Neutrophil (primary cell): ENCODE results near the gene ADAMTS14.
"Not testable (repeated sequence)": the region's sequence is repeated elsewhere in the genome, so short reads cannot be mapped to it uniquely, and the experiment has no call there.

ENCODE experiments used
- H3K27ac ChIP-seq: fragments of 200-600 bp; sonication (generic); 2 replicates; pipeline ENCODE4 v1.5.1; 2016; ENCODE audit warnings: mild to moderate bottlenecking, moderate library complexity
- H3K27me3 ChIP-seq: fragments of 200-600 bp; sonication (generic); 2 replicates; pipeline ENCODE4 v1.6.0; 2016; ENCODE audit warnings: mild to moderate bottlenecking
- H3K36me3 ChIP-seq: fragments of 200-600 bp; sonication (generic); 2 replicates; pipeline ENCODE4 v1.5.1; 2017
- H3K4me1 ChIP-seq, 2 experiments: fragments of 200-600 bp in 1 of 2; sonication (generic) in 1 of 2; 1 replicate in 1 of 2; 2 replicates in 1 of 2; pipeline versions ENCODE4 v1.5.1 to v1.6.1; 2013 to 2016; ENCODE audit warnings: low read depth in 1 of 2, low read length in 1 of 2, mild to moderate bottlenecking in 1 of 2, moderate library complexity in 1 of 2; ENCODE audit not compliant: control insufficient read depth in 1 of 2, insufficient read depth in 1 of 2
- H3K4me3 ChIP-seq, 2 experiments: fragments of 200-600 bp in 1 of 2; sonication (generic) in 1 of 2; 1 replicate in 1 of 2; 2 replicates in 1 of 2; pipeline ENCODE4 v1.5.1; 2013 to 2016; ENCODE audit warnings: low read depth in 1 of 2, low read length in 1 of 2, mild to moderate bottlenecking in 1 of 2, moderate library complexity in 1 of 2
- H3K9me3 ChIP-seq: fragments of 200-600 bp; sonication (generic); 2 replicates; pipeline ENCODE4 v1.5.1; 2016
- TF ChIP-seq, protein P1 (sequence below): fragments of 200-600 bp; sonication (generic); IDR thresholded peaks from 2 replicates; pipeline ENCODE4 v1.5.1; 2016; ENCODE audit warnings: antibody characterized with exemption

ADAMTS14 gene

DNA sequence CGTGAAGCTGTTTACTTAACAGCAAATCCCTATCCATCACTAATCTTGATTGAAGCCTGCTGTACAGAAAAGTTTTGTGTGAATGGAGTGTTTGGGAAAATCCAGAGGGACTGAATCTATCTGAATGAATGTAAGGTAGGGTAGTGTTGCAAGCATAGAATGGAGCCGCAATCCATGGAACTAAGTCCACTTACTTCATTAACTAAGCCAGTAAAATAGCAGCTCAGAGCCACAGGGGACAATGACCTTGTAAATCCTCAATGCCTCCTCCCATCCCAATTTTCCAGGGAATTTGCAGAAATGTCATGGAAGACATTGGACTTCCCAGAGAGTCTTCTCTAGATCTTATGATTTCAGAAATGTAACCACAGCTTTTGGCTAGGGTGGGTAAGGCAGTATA is 97.7 kb downstream of the ADAMTS14 start:
- Histone ChIP-seq H3K4me1 (no peaks in the 10 kb centered on the region), H3K9me3 (no peaks in the 10 kb centered on the region), H3K36me3 (no peaks in the 10 kb centered on the region), H3K27ac (no peak overlapping the region), H3K4me3 (no peak overlapping the region), H3K27me3 (no peaks in the 10 kb centered on the region)
- TF ChIP-seq, protein P1, sequence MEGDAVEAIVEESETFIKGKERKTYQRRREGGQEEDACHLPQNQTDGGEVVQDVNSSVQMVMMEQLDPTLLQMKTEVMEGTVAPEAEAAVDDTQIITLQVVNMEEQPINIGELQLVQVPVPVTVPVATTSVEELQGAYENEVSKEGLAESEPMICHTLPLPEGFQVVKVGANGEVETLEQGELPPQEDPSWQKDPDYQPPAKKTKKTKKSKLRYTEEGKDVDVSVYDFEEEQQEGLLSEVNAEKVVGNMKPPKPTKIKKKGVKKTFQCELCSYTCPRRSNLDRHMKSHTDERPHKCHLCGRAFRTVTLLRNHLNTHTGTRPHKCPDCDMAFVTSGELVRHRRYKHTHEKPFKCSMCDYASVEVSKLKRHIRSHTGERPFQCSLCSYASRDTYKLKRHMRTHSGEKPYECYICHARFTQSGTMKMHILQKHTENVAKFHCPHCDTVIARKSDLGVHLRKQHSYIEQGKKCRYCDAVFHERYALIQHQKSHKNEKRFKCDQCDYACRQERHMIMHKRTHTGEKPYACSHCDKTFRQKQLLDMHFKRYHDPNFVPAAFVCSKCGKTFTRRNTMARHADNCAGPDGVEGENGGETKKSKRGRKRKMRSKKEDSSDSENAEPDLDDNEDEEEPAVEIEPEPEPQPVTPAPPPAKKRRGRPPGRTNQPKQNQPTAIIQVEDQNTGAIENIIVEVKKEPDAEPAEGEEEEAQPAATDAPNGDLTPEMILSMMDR = no peak

- not testable (repeated sequence) for H3K36me3 ChIP-seq, H3K27me3 ChIP-seq, H3K4me1 ChIP-seq, H3K4me3 ChIP-seq, H3K27ac ChIP-seq, H3K9me3 ChIP-seq
Observed at GRCh38 chr10:70770516-70770915, 98.2 kb downstream of the ADAMTS14 start.

DNA sequence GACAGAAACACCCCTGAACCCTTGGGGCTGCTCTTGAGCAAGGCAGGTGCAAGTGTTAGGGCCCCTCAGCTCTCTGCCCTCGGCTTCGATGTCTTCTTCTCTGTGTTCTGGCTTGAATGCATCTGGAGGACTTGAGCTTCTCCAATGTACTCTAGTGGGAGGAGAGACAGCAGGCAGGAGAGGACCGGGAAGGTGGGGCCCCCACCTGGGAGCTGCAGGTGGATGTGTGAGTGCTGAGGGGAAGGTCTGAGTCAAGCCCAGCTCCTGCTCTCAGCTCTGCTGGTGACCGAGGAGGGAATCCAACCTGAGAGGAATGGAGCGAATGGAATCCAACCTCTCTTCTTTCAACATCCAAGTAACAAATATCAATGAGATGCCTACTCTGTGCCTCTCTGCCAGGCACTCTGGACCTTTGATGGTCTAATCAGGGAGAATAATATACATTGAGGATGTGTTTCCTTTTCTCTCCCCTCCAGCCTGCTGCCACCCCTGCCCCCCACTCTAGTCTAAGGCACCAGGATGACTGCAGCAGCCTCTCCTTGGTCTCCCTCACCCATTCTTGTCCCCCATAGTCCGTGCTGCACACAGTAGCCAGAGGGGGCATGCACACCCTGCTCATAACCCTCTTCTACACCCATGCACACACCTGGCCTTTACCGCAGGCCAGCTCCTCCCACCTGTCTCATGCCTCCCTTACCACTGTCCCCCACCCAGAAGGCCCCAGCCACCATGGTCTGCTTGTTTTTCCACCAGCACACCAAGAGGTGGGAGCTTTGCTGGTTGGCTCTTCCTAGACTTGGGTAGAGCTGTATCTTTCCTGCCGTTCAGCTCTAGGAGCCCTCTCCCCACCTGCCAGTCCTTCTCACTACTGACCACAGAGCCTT is 99.2 kb downstream of the ADAMTS14 start:
- Histone ChIP-seq H3K36me3 (no peaks in the 10 kb centered on the region), H3K27me3 (no peaks in the 10 kb centered on the region), H3K4me3 (no peak overlapping the region), H3K4me1 (no peaks in the 10 kb centered on the region), H3K27ac (no peak overlapping the region), H3K9me3 (no peaks in the 10 kb centered on the region)
- TF ChIP-seq, protein P1 = no peak

GRCh38 chr10:70772627-70773026 is 100.3 kb downstream of the ADAMTS14 start:
- no peak overlapping the region for H3K27ac ChIP-seq
- TF ChIP-seq, protein P1 = no peak
- H3K4me1 ChIP-seq = no peaks in the 10 kb centered on the region
- no peaks in the 10 kb centered on the region for H3K36me3 ChIP-seq
- no peaks in the 10 kb centered on the region for H3K27me3 ChIP-seq
- no peaks in the 10 kb centered on the region for H3K9me3 ChIP-seq
- no peak overlapping the region for H3K4me3 ChIP-seq

DNA sequence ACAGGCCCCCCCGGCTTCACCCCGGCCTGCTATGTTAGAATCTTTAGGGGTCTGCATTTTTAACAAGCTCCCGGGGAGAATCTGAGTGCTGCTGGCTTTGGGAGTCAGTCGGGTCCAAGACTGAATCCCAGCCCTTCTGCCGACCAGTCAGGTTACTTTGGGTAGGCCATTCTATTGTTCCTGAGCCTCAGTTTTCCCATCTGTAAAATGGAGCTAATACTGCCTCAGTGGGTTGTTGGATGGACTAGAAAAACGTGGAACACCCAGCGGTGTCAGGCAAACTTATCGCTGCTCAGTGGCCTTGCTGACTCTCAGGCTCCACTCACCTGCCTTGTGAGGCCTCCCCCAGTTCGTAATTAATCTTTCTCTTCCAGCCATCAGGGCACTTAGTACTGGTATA is 101.2 kb downstream of the ADAMTS14 start:
- Histone ChIP-seq H3K27me3 (no peaks in the 10 kb centered on the region), H3K4me1 (no peaks in the 10 kb centered on the region), H3K36me3 (no peaks in the 10 kb centered on the region), H3K27ac (no peak overlapping the region), H3K9me3 (no peaks in the 10 kb centered on the region), H3K4me3 (no peak overlapping the region)
- TF ChIP-seq, protein P1 = no peak

GRCh38 chr10:70773965-70774809 is 101.9 kb downstream of the ADAMTS14 start:
- no peaks in the 10 kb centered on the region for H3K27me3 ChIP-seq
- no peaks in the 10 kb centered on the region for H3K9me3 ChIP-seq
- H3K27ac ChIP-seq = no peak overlapping the region
- H3K36me3 ChIP-seq = no peaks in the 10 kb centered on the region
- H3K4me3 ChIP-seq = no peak overlapping the region
- TF ChIP-seq, protein P1 = no peak
- no peaks in the 10 kb centered on the region for H3K4me1 ChIP-seq
